ENCODE measurements around the gene RND3. TPM values are rescaled to one million over a fixed set of nuclear protein-coding genes. Genes with fewer than 3 reads are reported as not detected.
A peak's percentile ranks its signal among the peaks of the same experiment; 100 is the strongest.

RND3 gene
- total RNA-seq, 1 experiment from 2014 or later: 178 TPM

GRCh38 chr2:150485871-150486538, 1.5 kb downstream of the RND3 start:
- no peaks in the 10 kb centered on the region; the same call in 1 of the 2 replicates for H3K27me3 ChIP-seq (replicated peaks)
- peaks cover 43% of the 10 kb centered on the region for H3K4me1 ChIP-seq (replicated peaks)
- peak; percentile 83 to 85 for DNase-seq (ENCODE audit: low read depth in 1 of 2, low spot score in 2 of 2)
- peak overlapping the region; percentile 91 for H3K27ac ChIP-seq
- peak overlapping the region; percentile 88 for H3K4me3 ChIP-seq
- peaks cover 59% of the 10 kb centered on the region for H3K36me3 ChIP-seq
- H3K9me3 ChIP-seq (replicated peaks): no peaks in the 10 kb centered on the region

GRCh38 chr2:150485114-150485870, 2.2 kb downstream of the RND3 start:
- peak overlapping the region; percentile 88 for H3K4me3 ChIP-seq
- DNase-seq (ENCODE audit: low read depth in 1 of 2, low spot score in 2 of 2): peak; percentile 69 to 76
- peak overlapping the region; percentile 91 for H3K27ac ChIP-seq
- peaks cover 67% of the 10 kb centered on the region for H3K36me3 ChIP-seq
- H3K4me1 ChIP-seq (replicated peaks): peaks cover 50% of the 10 kb centered on the region
- no peaks in the 10 kb centered on the region; the same call in 1 of the 2 replicates for H3K27me3 ChIP-seq (replicated peaks)
- no peaks in the 10 kb centered on the region for H3K9me3 ChIP-seq (replicated peaks)

- peak overlapping the region; percentile 88 for H3K4me3 ChIP-seq
- H3K27me3 ChIP-seq (replicated peaks): no peaks in the 10 kb centered on the region; the same call in 1 of the 2 replicates
- H3K36me3 ChIP-seq: peaks cover 74% of the 10 kb centered on the region
- peak overlapping the region; percentile 91 for H3K27ac ChIP-seq
- peak in 1 of 2 experiments; percentile 48 for DNase-seq (ENCODE audit: low read depth in 1 of 2, low spot score in 2 of 2)
- peaks cover 57% of the 10 kb centered on the region for H3K4me1 ChIP-seq (replicated peaks)
- no peaks in the 10 kb centered on the region for H3K9me3 ChIP-seq (replicated peaks)
Measured at GRCh38 chr2:150484461-150485021, 2.9 kb downstream of the RND3 start.

- Histone ChIP-seq H3K27me3 (replicated peaks) (no peaks in the 10 kb centered on the region; the same call in 1 of the 2 replicates), H3K4me1 (replicated peaks) (peaks cover 59% of the 10 kb centered on the region), H3K27ac (peak overlapping the region; percentile 91), H3K9me3 (replicated peaks) (no peaks in the 10 kb centered on the region), H3K4me3 (peak overlapping the region; percentile 88), H3K36me3 (peaks cover 79% of the 10 kb centered on the region)
- no peak for DNase-seq (ENCODE audit: low read depth in 1 of 2, low spot score in 2 of 2)
Measured at GRCh38 chr2:150484006-150484405, 3.5 kb downstream of the RND3 start.

GRCh38 chr2:150483532-150483931, 3.9 kb downstream of the RND3 start:
- no peaks in the 10 kb centered on the region; the same call in 1 of the 2 replicates for H3K27me3 ChIP-seq (replicated peaks)
- DNase-seq (ENCODE audit: low read depth in 1 of 2, low spot score in 2 of 2): peak in 1 of 2 experiments; percentile 22
- peak overlapping the region; percentile 88 for H3K4me3 ChIP-seq
- H3K27ac ChIP-seq: peak overlapping the region; percentile 91
- no peaks in the 10 kb centered on the region for H3K9me3 ChIP-seq (replicated peaks)
- peaks cover 84% of the 10 kb centered on the region for H3K36me3 ChIP-seq
- H3K4me1 ChIP-seq (replicated peaks): peaks cover 63% of the 10 kb centered on the region

- DNase-seq (ENCODE audit: low read depth in 1 of 2, low spot score in 2 of 2): peak in 1 of 2 experiments; percentile 35
- Histone ChIP-seq H3K4me3 (0 out of 2 replicates have a peak overlapping the region, but pooled peaks have one; percentile 88), H3K9me3 (replicated peaks) (no peaks in the 10 kb centered on the region), H3K36me3 (peaks cover 89% of the 10 kb centered on the region), H3K27me3 (replicated peaks) (no peaks in the 10 kb centered on the region; the same call in 1 of the 2 replicates), H3K4me1 (replicated peaks) (peaks cover 70% of the 10 kb centered on the region), H3K27ac (peak overlapping the region; percentile 91)
Measured at GRCh38 chr2:150482667-150483400, 4.6 kb downstream of the RND3 start.

- H3K9me3 ChIP-seq (replicated peaks): no peaks in the 10 kb centered on the region
- H3K4me3 ChIP-seq: no peak overlapping the region
- no peaks in the 10 kb centered on the region; the same call in 1 of the 2 replicates for H3K27me3 ChIP-seq (replicated peaks)
- DNase-seq (ENCODE audit: low read depth in 1 of 2, low spot score in 2 of 2): peak in 1 of 2 experiments; percentile 29
- H3K36me3 ChIP-seq: peaks cover 97% of the 10 kb centered on the region
- peak overlapping the region; percentile 59 for H3K27ac ChIP-seq
- H3K4me1 ChIP-seq (replicated peaks): peaks cover 77% of the 10 kb centered on the region
Measured at GRCh38 chr2:150482111-150482510, 5.4 kb downstream of the RND3 start.

- Histone ChIP-seq H3K4me1 (replicated peaks) (peaks cover 86% of the 10 kb centered on the region), H3K4me3 (no peak overlapping the region), H3K27me3 (replicated peaks) (no peaks in the 10 kb centered on the region; the same call in 1 of the 2 replicates), H3K36me3 (peaks cover 97% of the 10 kb centered on the region), H3K27ac (peak overlapping the region; percentile 59), H3K9me3 (replicated peaks) (no peaks in the 10 kb centered on the region)
- DNase-seq (ENCODE audit: low read depth in 1 of 2, low spot score in 2 of 2): peak in 1 of 2 experiments; percentile 42
Measured at GRCh38 chr2:150480971-150481830, 6.3 kb downstream of the RND3 start.

GRCh38 chr2:150480241-150480640, 7.2 kb downstream of the RND3 start:
- H3K27me3 ChIP-seq (replicated peaks): no peaks in the 10 kb centered on the region; the same call in 1 of the 2 replicates
- DNase-seq (ENCODE audit: low read depth in 1 of 2, low spot score in 2 of 2): peak in 1 of 2 experiments; percentile 35
- no peak overlapping the region for H3K4me3 ChIP-seq
- no peaks in the 10 kb centered on the region for H3K9me3 ChIP-seq (replicated peaks)
- H3K27ac ChIP-seq: peak overlapping the region; percentile 59
- peaks cover 97% of the 10 kb centered on the region for H3K36me3 ChIP-seq
- peaks cover 96% of the 10 kb centered on the region for H3K4me1 ChIP-seq (replicated peaks)

GRCh38 chr2:150479075-150479915, 8.2 kb downstream of the RND3 start:
- Histone ChIP-seq H3K27ac (peak overlapping the region; percentile 59), H3K4me3 (no peak overlapping the region), H3K4me1 (replicated peaks) (peaks cover 98% of the 10 kb centered on the region), H3K36me3 (peaks cover 97% of the 10 kb centered on the region), H3K9me3 (replicated peaks) (no peaks in the 10 kb centered on the region), H3K27me3 (replicated peaks) (no peaks in the 10 kb centered on the region; the same call in 1 of the 2 replicates)
- DNase-seq (ENCODE audit: low read depth in 1 of 2, low spot score in 2 of 2): peak in 1 of 2 experiments; percentile 64

- no peak overlapping the region for H3K4me3 ChIP-seq
- no peaks in the 10 kb centered on the region for H3K9me3 ChIP-seq (replicated peaks)
- H3K36me3 ChIP-seq: peaks cover 97% of the 10 kb centered on the region
- peaks cover 98% of the 10 kb centered on the region for H3K4me1 ChIP-seq (replicated peaks)
- no peaks in the 10 kb centered on the region; the same call in 1 of the 2 replicates for H3K27me3 ChIP-seq (replicated peaks)
- peak overlapping the region; percentile 59 for H3K27ac ChIP-seq
- peak in 1 of 2 experiments; percentile 73 for DNase-seq (ENCODE audit: low read depth in 1 of 2, low spot score in 2 of 2)
Measured at GRCh38 chr2:150478200-150478974, 9.1 kb downstream of the RND3 start.

Data from SJSA1 (cell line).